GM19023 (cell line): Measurements from ENCODE around the gene OARD1.

Experiments
- ATAC-seq: cut with Tn5 transposase; IDR thresholded peaks from one replicate; pipeline ENCODE4 v1.9.1; 2021; ENCODE audit warnings: mild to moderate bottlenecking, moderate library complexity; ENCODE audit not compliant: unreplicated experiment

Gene OARD1

DNA sequence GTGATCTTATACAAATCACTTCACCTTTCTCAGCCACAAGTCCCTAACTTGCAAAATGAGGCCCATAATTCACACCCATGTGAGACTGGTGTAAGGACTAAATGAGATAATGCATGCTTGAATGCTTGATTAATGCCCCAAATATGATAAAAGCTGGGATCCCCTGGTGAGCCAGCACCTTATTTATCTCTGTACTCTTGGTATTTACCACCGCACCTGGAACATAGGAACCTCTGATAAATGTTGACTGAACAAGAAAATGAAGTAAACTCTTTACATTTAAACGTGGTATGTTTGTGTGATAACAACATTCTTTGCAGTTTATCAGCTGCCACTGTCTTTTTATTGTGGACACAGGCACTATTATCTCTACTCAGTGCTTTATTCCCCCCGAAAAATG is 21.6 kb downstream of the OARD1 start:
- ATAC-seq: no peak

DNA sequence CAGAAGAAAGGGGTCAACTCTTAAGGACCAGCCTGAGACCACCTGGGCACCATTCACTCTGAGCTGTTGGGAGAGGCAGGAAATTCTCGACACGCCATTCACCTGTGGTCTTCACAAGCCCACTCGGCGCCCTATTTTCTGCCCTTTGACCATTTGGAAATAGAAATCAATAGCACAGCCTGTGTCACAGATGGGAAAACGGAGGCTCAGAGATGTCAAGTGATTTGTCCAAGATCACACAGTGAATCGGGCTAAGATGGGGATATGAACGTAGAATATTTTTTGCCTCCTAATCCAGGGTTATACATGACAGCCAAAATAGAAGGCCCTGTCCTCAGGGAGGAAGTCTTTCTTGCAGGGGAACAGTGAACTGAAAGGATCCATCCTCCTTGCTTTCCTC is 22.2 kb downstream of the OARD1 start:
- ATAC-seq: no peak

DNA sequence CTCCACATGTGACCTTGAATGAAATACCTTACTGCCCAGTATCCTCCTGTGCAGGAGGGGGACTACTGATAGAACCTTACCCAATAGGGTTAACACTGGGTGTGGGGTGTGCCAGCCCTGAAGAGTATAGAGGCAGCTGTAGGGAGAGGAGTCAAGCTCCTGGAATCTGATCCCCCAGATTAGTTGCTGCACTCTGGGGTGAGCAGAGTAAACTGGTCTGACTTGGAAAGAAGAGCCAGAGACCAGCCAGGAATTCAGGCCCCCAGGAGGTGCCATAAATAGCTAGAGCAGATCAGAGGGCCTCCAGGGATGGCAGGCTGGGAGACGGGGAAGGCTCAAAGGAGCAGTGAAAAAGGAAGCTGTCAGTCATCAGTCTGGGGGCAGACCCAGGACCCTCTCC is 22.6 kb downstream of the OARD1 start:
- no peak for ATAC-seq

DNA sequence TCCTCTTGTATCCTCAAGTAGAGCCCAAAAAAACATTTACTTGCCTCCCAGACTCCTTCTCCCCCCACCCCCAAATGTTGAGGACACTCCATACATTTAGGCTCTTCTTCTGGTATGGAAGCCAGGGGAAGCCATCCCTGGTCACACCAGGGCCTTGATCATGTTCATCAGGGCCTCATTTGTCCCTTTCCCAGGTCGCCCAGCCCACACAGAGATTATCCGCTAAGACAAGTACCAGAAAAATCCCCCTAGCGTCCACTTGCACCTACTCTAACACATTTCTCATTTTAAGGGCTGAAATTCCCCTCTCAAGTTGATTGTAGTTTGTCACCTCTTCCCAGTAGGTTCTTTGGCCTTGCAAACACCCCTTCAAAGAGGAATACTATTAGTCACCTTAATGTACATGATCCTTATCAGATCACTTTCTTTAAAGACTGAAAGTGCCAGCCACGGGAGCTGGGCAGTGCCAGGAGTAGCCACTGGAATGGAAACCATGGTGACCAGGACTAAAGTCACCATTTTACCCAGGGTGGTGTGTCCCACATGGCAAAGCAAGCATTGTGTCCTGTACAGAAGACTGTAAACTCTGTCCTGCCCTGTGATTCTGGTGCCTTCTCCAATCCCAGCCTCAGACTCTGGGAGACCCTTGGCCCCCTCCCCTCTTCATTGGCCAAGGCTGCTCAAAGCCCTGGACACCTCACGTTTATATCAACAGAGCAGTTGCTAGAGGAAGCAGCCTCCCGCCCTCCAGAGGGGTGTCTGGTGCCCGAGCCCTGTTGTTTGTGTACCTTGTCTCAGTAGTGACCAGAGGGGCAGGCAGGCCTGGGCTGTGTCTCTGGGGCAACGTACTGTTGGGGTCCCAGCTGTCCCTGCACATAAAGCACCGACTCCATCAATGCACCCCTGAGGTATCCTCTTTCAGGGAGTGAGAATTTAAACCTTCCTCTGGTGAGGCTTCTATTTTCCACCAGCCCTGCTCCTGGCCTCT is 24.1 kb downstream of the OARD1 start:
- no peak for ATAC-seq

DNA sequence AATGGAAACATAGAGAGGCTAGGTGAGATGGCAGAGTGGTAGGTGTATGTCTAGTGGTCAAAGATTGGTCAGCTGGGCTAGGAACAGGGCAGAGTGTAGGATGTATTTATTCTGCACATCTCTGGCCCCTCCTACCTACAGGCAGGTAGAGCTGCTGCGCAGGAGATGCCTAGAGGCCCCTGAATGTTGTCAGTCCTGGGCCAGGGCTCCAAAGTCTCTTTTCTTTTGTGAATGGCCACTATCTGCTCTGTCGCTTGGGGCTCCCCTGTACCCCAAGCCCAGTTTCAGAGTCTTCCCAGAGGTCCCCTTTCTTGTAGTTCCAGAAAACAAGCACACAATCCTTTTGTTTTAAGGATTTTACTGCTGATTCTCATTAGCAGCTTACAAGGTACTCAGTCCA is 24.9 kb downstream of the OARD1 start:
- no peak for ATAC-seq

DNA sequence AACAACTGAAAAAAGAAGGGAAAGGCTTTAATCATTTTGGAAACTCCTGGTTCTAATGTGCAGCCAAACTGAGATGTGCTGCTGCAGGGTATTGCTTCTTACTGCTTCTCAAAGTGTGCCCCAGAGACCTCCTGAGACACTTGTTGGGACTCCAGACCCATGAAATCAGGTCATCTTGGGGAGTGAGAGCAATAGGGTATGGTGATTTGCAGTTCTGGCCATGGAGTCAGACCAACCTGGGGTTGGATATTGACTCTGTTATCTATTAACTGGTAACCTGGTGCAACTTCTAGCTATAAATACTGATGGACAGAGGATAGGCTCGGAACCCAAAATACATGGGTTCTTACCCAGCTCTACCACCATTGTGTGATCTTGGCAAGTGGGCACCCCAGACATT is 26.1 kb downstream of the OARD1 start:
- ATAC-seq: no peak

DNA sequence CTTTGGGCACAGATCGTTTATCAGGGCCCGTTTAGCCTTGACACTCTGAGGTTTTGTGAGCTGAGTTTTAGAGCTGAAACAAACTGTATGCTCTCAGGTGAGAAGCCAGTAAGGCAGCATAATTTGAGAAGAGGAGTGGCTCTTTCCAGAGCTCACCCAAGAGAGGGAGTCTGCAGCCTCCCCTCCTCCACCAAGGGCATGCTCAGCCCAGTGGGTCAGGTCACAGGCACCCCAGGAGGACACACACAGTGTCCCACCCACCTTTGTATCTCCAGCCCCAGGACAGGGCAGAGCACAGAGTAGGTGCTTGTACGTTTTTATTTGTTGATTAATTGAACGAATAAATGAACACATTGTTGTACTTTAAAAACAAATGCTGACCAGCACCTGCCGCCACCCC is 26.5 kb downstream of the OARD1 start:
- no peak for ATAC-seq

DNA sequence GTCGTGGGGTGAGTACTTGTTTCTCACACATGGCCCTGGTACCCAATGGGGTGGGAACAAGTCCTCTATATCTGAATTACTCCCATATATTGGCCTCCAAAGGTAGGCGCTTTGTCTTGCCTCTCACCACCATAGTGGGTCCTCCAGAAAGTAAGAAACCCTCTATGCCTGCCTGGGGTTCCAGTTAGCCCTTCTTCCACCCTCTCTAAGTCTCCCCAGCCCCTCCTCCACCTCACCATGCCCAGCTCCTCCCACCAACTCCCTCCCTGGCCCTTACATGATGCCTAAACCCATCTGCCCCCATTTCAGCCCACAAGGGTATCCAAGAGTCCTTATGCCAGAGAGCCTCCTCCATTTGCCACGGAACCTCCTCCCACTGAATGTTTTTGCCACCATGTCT is 29.0 kb downstream of the OARD1 start:
- ATAC-seq: no peak

DNA sequence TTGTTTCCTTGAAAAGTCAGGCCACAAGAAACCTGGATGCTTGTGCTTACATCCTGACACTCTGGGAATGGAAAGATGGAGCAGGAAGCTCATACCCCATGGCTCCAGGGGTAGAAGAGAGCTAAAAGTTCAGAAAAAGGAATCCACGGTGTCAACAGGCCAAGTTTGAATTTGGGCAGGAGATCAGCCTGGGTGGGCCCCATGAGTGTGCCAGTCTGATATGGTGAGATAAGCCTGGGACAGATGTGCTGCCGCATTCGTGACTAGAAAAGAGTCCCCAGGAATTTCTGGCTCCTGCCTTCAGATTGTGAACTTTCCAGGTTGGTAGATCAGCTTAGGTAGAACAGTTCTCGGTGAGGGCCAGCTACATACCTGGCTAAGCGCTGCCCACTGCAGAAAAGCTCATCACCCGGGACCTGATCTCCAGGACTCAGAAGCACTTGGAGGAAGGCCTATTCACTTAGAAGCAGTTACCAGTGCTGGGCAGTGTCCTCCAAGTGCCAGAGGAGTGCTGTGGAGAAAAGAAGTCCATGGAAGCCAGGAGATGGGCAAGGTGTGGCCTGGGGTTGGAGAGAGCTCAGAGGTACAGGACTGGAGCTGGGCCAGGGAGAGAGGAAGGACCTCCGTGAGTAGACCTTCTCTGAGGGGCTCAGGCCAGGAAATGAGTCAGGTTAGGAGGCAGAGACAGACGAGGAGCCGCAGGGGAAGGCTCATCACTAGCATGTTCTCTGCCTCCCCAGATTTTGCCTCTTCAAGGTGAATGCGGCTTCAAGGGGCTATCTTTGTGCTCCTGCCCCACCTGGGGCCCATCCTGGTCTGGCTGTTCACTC is 29.7 kb downstream of the OARD1 start, which contains the start of gene TSPO2:
TSS of gene TSPO2 (plus strand) at position 242 of the 830 bp plus-strand sequence. CDS start at position 761, 519 bp downstream.
- ATAC-seq: no peak

DNA sequence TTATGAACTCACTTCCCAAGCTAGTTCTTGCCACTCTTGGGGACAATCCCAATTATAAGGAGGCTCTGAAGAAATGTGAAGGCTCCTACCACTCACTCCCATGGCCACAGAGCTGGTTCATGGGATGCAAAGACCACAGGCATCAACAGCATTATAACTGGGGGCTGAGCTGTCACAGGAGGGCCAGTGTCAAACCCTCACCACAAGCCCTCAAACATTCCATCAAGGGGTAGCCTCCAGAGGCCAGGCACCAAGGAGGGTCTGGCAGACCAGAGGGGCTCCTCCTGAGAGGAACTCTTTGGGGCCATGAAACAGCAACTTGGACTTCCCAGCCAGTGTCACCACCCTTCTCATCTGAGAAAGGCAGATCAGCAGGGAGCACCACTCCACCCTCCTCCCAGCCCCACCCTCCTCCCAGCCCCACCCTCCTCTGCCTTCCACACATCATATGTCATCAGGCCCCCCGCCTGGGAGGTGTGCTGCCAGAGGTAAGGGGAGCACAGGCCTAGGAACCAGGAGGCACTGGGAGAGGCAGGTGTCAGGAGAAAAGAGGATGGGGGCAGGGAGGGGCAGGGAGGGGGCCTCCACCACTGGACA is 31.1 kb downstream of the OARD1 start:
- no peak for ATAC-seq

DNA sequence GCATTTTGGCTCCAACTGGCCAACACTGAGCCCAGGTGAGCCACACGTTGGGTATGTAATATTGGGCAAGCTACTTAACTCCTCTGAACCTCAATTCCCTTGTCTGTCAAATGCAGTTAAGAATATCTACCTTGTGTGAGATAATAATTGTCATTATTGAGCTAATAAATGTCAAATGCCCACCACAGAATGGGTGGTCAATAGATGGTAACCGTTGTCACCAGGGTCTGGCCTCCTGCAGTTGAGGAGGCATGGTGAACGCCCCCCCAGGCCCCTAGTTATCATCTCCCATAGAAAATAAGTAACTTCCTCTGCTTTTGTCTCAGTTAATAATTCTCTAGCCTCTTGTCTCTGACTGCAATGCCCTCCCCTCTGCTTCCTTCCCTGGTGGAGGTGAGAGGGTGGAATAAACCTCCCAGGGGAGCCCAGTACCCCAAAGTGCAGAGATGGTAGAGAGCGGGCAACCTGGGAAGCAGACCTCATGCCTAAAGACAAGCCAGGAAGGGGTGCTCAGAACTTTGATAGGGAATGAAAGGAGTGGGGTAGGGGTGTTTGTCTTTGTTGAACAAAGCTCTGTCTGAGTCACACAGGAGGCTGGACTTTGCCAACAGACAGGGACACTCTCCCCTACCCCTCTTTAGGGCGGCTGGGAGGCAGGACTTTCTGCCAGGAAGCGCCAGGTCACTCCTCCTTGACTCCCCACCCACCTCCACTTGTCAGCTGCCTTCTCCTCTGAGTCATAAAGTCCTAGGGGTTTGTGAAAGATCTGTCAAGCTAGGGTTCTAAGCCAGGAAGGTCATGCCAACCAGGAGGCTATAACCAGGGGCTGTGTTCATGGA is 31.8 kb downstream of the OARD1 start:
- ATAC-seq: no peak

DNA sequence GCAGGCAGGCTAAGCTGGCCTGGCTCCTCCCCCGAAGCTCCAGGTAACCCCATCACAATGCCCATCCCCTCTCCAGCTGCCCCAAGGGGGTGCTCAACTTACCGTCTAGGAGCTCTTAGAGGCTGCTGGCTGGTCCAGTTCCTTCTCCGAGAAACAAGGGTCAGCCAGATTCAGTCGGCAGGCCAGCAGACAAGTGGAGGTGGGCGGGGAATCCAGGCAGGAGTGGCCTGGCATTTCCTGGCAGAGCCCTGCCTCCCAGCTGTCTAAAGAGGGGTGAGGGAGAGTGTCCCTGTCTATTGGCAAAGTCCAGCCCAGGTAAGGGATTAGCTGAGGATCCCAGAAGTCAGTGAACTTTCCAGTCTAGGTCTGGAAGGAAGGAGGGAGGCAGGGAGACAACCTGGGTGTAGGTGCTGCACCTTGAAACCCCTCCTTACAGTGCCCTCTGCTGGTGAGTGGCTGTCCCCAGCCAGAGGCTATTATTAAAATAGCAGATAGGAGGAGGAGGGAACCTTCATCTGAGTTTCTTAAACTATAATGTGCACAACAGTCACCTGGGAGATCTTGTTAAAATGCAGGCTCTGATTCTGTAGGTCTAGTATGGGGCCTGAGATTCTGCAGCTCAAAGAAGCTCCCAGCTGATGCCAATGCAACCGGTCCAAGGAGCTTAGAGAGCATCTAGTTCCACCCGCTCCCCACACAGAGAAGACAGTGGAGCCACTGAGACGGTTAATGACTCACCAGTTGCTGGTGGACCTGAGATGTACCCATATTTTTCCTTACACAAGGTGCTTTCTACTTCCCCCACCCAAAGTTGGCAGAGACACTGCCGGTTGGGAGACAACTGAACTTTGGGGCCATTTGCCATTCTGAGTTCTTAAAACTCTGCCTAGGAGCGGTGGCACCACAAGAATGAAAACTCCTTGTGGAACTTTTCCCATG is 32.8 kb downstream of the OARD1 start, which contains the start of gene UNC5CL:
TSS of gene UNC5CL (minus strand) at position 162 of the 939 bp plus-strand sequence. CDS start 4,147 bp downstream, outside the sequence.
- no peak for ATAC-seq

DNA sequence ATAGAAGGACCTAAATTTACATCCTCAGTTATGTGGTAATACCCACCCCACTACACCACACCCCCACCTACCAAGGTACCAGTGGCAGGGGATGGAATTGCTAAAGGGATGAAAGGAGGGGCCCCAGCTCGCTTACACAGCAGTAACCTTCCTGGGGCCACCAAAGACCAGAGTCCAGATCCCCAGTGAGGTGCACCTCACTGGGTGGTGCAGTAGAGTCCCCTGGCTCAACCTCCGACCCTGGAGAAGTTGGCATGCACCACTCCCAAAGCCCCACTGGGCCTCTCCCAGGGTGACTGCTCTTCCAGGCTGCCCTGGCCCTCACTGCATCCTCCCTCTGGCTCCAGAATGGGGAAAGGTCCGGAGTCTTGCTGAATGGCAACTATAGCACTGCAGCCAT is 34.0 kb downstream of the OARD1 start:
- ATAC-seq: no peak

DNA sequence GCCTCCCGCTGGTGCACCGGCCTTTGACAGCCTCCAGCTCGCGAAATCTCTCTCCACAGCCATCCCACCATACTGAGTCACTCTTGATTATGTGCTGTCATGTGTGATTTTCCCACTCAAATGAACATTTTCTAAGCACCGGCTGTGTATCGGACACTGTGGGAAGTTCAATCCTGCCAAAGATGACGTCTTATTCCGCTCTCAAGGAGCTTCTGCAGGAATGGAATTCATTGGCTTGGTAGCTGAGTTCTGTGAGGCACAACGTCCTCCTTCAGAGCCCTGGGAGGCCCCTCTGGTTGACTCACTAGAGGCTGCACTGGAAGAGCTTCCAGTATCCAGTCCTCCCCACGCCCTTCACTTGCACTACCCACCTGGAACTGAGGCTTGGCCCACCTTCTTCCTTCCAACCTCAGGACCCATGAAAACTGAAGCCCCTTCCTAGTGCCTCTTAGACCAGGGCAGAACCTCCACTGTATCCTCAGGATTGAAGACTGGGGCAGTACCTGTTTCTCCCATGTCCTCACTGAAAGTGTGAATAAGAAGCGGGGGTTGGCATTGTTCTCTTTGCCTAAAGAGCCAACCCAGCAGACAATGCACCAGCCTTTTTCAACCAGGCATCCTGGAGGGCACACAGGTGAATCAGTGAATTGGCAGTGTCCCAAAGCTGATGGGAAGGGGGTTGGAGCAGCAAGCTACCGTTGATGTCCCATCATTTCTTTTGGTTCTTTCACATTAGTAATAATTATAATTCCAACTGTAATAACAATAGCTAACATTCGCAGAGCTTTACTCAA is 34.9 kb downstream of the OARD1 start:
- no peak for ATAC-seq

DNA sequence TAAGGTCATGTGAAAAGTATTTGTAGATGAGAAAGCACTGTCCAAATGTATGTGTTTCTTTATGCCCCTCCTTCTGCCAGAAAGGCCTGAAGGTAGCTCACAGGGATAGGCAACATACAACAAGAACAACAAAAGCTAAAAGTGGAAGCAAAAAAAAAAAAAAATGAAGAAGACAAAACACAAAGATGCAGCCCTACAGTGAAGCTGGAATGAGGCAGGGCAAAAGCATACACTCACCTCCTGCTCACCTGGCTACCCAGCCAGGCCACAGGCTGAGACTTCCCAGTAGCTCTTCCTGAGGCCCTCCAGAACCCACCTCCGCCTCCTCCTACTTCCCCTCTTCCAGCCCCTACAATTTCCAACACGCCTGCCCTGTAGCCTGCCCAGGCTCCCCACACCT is 35.6 kb downstream of the OARD1 start:
- no peak for ATAC-seq

DNA sequence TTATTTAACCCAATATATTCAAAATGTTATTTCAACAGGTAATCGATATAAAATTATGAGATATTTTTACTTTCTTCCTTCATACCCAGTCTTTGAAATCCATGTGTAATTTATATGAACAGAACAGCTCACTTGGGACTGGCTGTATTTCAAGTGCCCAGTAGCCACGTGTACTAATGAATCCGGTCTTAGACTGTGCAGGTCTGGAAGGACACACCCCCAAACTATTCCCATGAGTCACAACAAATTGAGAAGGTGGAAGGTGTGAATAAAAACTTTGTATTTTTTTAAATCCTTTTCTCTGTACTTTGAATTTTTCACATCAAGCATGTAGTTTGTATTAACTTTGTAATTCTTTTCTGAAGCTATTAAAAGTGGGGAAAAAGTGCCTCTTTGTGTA is 36.0 kb downstream of the OARD1 start:
- no peak for ATAC-seq

DNA sequence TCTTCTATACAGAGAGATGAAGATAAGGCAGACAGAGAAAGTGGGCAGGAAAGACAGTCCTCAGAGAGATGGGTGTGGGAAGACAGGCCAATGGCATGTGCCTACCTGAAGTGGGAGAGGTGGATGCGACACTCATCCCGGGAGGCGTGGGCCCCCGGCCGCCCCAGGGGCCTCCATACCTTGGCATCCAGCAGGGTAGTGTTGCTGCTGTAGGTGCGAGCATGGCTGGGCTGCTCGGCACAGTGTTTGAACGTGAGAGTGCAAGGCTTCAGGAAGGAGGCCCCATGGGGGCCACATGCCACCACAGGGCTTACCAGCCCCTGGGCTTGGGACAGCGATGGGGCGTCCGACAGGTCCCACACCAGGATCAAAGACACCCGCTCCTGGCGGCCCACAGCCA is 38.4 kb downstream of the OARD1 start:
- ATAC-seq: no peak

DNA sequence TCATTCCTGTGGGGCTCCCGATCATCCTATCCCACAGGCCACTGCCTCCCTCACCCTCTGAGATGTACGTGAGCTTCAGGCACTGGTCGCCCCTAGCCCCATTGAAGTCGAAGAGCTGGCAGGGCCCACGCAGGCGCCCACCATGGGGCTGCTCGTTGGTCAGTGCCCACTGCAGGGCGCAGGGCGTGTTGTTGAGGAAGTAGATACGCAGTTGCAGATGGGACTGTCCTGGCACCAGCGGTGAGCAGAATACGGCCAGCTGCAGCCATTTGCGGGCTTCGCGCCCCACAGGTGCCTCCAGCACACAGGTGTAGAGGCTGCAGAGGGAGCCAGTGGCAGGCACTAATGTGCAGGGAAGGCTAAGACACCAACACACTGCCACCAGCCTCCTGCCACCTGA is 39.3 kb downstream of the OARD1 start:
- no peak for ATAC-seq
